Stimulated activated effector memory CD8-positive, alpha-beta T cell treated with anti-CD3 and anti-CD28 coated beads, Interleukin-12 subunit alpha, Interleukin-12 subunit beta, amount 100 ng/mL, for 72 hours (primary cell): ENCODE data around the gene FAM107B.
A peak's percentile ranks its signal among the peaks of the same experiment; 100 is the strongest.

Experiments
- ATAC-seq: fragments of 150-1000 bp; cut with Tn5 transposase; 2 replicates; pipeline ENCODE4 v1.10.0; 2021
- DNase-seq, 2 donors: peaks; one replicate each; pipeline ENCODE4 v3.0.0; 2021 to 2022; ENCODE audit warnings: low spot score in 2 of 2
- H3K27ac Mint-ChIP-seq: one replicate; pipeline ENCODE4 v1.8.0; 2022; ENCODE audit warnings: mild to moderate bottlenecking, mixed read lengths
- H3K36me3 Mint-ChIP-seq: one replicate; pipeline ENCODE4 v1.8.0; 2022; ENCODE audit warnings: mild to moderate bottlenecking, mixed read lengths
- H3K4me1 Mint-ChIP-seq: one replicate; pipeline ENCODE4 v1.8.0; 2022; ENCODE audit warnings: mixed read lengths
- H3K4me3 Mint-ChIP-seq: one replicate; pipeline ENCODE4 v1.8.0; 2022; ENCODE audit warnings: mild to moderate bottlenecking, mixed read lengths
- H3K9me3 Mint-ChIP-seq: one replicate; pipeline ENCODE4 v1.8.0; 2022; ENCODE audit warnings: mixed read lengths

The FAM107B gene

DNA sequence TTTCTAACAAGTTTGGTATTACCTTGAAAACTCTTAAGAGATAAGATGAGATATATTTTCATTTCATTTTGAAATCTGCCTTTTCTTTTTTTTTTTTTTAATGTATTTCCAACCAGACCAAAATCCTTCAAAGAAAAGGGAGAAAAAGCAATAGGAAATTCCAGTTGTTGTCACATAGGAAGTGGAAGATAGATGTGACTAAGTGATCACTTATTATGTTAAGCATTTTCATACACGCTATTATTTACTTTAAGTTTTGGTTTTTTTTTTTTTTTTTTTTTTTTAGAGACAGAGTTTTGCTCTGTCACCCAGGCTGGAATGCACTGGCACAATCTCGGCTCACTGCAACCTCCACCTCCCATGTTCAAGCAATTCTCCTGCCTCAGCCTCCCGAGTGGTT is 246.8 kb downstream of the FAM107B start:
- peaks cover 65% of the 10 kb centered on the region for H3K4me1 Mint-ChIP-seq
- ATAC-seq: no peak

DNA sequence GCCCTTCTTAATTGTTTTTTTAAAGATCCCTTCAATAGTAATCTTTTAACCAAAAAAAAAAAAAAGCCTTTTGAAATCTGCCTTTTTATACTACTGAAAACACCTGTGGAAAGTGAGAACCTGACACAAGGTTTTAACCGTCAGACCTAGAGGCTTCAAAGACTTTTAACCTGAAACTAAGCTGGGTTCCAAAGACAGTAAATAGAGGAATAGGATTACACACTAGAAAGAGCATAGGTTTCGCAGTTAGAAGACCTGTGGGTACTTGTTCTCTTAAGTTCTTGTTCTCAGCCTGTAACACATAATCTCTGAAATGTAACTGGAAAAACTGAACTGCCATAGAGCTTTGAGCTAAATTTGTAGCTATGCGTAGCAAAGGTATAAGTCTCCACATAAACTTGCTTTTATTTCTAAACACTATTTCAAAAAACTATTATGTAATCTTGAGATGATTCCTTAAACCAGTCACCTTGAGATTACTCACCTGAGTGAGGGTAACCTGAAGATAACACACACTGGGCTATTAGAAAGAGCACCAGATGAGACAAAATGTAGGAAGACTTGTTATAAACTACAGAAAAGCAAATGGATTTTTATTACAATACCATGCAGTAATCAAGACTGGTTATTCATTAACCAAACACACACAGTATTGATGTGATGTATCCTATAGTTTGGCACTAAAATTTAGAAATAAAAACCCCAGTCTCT is 247.4 kb downstream of the FAM107B start:
- Mint-ChIP-seq H3K4me3 (no peak overlapping the region), H3K4me1 (peaks cover 58% of the 10 kb centered on the region), H3K36me3 (peaks cover 89% of the 10 kb centered on the region), H3K27ac (no peak overlapping the region), H3K9me3 (no peaks in the 10 kb centered on the region)
- ATAC-seq (no peak), DNase-seq (no peak)

More for the DNA sequence above, 246.8 kb downstream of the FAM107B start:
- no peaks in the 10 kb centered on the region for H3K9me3 Mint-ChIP-seq
- DNase-seq: no peak
- H3K4me3 Mint-ChIP-seq: no peak overlapping the region
- H3K36me3 Mint-ChIP-seq: peaks cover 90% of the 10 kb centered on the region
- peak overlapping the region; percentile 79 for H3K27ac Mint-ChIP-seq

GRCh38 chr10:14526326-14526725 is 248.4 kb downstream of the FAM107B start:
- ATAC-seq (no peak), DNase-seq (no peak)
- Mint-ChIP-seq H3K36me3 (peaks cover 95% of the 10 kb centered on the region), H3K27ac (no peak overlapping the region), H3K9me3 (no peaks in the 10 kb centered on the region), H3K4me1 (peaks cover 57% of the 10 kb centered on the region), H3K4me3 (no peak overlapping the region)

DNA sequence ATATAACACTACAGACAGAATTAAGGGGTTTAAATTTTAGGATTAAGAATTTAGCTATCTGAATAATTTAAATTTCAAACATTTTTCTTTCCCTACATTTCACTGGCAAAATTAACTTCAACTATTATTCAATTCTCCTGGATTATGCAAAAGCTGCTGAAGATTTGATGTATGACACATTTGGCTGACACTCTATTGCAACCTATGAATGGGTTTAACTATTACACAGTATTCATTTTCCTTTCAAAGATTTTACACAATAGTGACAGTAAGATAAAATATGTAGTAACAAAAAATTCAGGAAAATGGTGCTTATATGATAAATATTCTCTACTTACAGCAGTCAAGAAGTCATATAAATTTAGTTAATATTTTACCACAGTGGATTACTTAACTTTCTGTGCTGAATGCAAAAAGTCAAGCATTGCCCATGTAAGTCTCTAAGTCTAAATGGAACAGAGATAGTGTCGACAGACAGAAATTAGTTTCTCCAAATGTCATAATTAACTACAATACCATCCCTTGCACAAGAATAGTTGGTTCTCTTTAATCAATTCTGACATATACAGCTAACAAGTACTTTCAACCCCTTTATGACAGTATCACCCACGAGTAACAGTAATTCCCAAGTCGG is 249.9 kb downstream of the FAM107B start:
- Mint-ChIP-seq H3K4me1 (peaks cover 42% of the 10 kb centered on the region), H3K4me3 (no peak overlapping the region), H3K9me3 (no peaks in the 10 kb centered on the region), H3K36me3 (peaks cover 95% of the 10 kb centered on the region), H3K27ac (no peak overlapping the region)
- ATAC-seq (no peak), DNase-seq (no peak)

DNA sequence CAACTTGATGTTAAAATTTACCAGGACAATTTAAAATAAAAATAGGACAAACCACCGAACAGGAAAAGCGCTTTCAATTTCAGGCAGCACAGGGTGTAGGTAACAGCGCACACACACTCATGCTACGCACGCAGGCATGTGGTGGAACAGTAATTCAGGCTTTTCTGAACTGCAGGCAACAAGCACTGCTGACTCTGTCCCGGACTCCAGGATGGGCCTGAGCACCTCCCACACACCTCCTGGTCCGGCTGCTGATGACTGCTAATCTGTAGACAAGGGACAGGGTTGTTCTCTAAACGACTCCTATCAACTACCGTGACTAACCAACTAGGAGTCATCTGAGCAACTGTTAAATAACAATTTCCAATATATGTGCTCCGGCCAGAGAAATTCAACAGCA is 251.4 kb downstream of the FAM107B start:
- DNase-seq (peak in 1 of 2 donors; percentile 45), ATAC-seq (peak; percentile 62)
- H3K36me3 Mint-ChIP-seq: peaks cover 95% of the 10 kb centered on the region
- peak overlapping the region; percentile 50 for H3K27ac Mint-ChIP-seq
- peak overlapping the region; percentile 41 for H3K4me3 Mint-ChIP-seq
- H3K4me1 Mint-ChIP-seq: peaks cover 27% of the 10 kb centered on the region
- no peaks in the 10 kb centered on the region for H3K9me3 Mint-ChIP-seq

DNA sequence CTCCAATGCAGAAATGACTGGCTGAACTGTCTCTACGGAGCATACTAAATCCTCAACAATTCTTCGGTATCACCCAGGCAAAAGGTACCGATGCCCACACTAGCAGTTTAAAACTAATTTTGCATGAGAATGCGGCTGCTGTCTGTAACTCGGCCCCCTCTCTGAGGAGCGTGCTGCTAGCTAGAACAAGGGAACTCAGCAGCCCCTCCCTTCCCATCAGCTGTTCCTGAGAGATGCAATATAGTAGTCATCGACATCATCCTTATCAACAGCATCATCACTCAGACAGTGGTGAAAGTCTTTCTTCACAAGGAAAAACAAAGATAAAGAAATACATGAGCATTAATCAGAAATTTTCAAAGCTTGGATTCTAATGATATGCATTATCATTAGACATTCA is 254.9 kb downstream of the FAM107B start:
- peaks cover 18% of the 10 kb centered on the region for H3K4me1 Mint-ChIP-seq
- no peak for ATAC-seq
- H3K9me3 Mint-ChIP-seq: no peaks in the 10 kb centered on the region
- H3K4me3 Mint-ChIP-seq: no peak overlapping the region
- peak in 1 of 2 donors; percentile 36 for DNase-seq
- peaks cover 87% of the 10 kb centered on the region for H3K36me3 Mint-ChIP-seq
- H3K27ac Mint-ChIP-seq: no peak overlapping the region

GRCh38 chr10:14518149-14518548 is 256.5 kb downstream of the FAM107B start:
- DNase-seq: no peak
- Mint-ChIP-seq H3K36me3 (peaks cover 72% of the 10 kb centered on the region), H3K9me3 (no peaks in the 10 kb centered on the region)

GRCh38 chr10:14513123-14513522 is 261.6 kb downstream of the FAM107B start:
- Mint-ChIP-seq H3K4me1 (peaks cover 6% of the 10 kb centered on the region), H3K27ac (no peak overlapping the region), H3K9me3 (no peaks in the 10 kb centered on the region), H3K4me3 (no peak overlapping the region), H3K36me3 (peaks cover 65% of the 10 kb centered on the region)
- DNase-seq (no peak), ATAC-seq (no peak)

More at GRCh38 chr10:14518149-14518548, 256.5 kb downstream of the FAM107B start:
- Mint-ChIP-seq H3K4me1 (peaks cover 8% of the 10 kb centered on the region), H3K4me3 (no peak overlapping the region), H3K27ac (no peak overlapping the region)
- no peak for ATAC-seq

DNA sequence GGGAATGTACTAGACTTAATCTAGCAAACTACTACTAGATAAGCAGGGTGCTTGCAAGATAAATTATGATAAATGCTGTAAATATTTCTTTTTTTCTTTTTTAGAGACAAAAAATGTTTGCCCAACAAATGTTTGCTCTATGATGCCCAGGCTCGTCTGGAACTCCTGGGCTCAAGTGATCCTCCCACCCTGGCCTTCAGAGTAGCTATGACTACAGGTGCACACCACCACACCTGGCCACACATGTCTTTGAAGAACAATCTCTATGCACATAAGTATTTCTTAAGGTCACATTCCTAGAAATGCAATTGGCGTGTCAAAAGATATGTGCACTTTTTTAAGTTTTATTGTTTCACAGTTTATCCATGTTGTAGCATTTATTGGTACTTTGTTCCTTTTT is 264.4 kb downstream of the FAM107B start:
- ATAC-seq (no peak), DNase-seq (no peak)
- H3K4me1 Mint-ChIP-seq: peaks cover 24% of the 10 kb centered on the region
- H3K36me3 Mint-ChIP-seq: peaks cover 51% of the 10 kb centered on the region
- H3K4me3 Mint-ChIP-seq: no peak overlapping the region
- no peaks in the 10 kb centered on the region for H3K9me3 Mint-ChIP-seq
- no peak overlapping the region for H3K27ac Mint-ChIP-seq

- Mint-ChIP-seq H3K36me3 (peaks cover 51% of the 10 kb centered on the region), H3K9me3 (no peaks in the 10 kb centered on the region), H3K27ac (no peak overlapping the region), H3K4me1 (peaks cover 24% of the 10 kb centered on the region), H3K4me3 (no peak overlapping the region)
- DNase-seq (no peak), ATAC-seq (no peak)
These were observed 266.0 kb downstream of the FAM107B start for GRCh38 chr10:14508725-14509124.

GRCh38 chr10:14507781-14508180 is 266.9 kb downstream of the FAM107B start:
- Mint-ChIP-seq H3K4me1 (peaks cover 24% of the 10 kb centered on the region), H3K4me3 (no peak overlapping the region), H3K9me3 (no peaks in the 10 kb centered on the region), H3K36me3 (peaks cover 46% of the 10 kb centered on the region), H3K27ac (peak overlapping the region; percentile 9)
- no peak for ATAC-seq
- no peak for DNase-seq

- Mint-ChIP-seq H3K4me1 (peaks cover 24% of the 10 kb centered on the region), H3K4me3 (no peak overlapping the region), H3K27ac (peak overlapping the region; percentile 9), H3K9me3 (no peaks in the 10 kb centered on the region), H3K36me3 (peaks cover 40% of the 10 kb centered on the region)
- no peak for DNase-seq
- ATAC-seq: peak; percentile 60
These were observed 267.5 kb downstream of the FAM107B start for GRCh38 chr10:14507176-14507575.

- Mint-ChIP-seq H3K9me3 (no peaks in the 10 kb centered on the region), H3K4me1 (peaks cover 12% of the 10 kb centered on the region), H3K36me3 (peaks cover 10% of the 10 kb centered on the region), H3K27ac (peak overlapping the region; percentile 33), H3K4me3 (no peak overlapping the region)
- ATAC-seq (no peak), DNase-seq (no peak)
These were observed 272.3 kb downstream of the FAM107B start for GRCh38 chr10:14502431-14502830.

- H3K9me3 Mint-ChIP-seq: no peaks in the 10 kb centered on the region
- ATAC-seq (peak; percentile 39), DNase-seq (no peak)
- H3K36me3 Mint-ChIP-seq: peaks cover 4% of the 10 kb centered on the region
- no peak overlapping the region for H3K27ac Mint-ChIP-seq
- no peaks in the 10 kb centered on the region for H3K4me1 Mint-ChIP-seq
- no peak overlapping the region for H3K4me3 Mint-ChIP-seq
These were observed 274.4 kb downstream of the FAM107B start for GRCh38 chr10:14500172-14500765.

DNA sequence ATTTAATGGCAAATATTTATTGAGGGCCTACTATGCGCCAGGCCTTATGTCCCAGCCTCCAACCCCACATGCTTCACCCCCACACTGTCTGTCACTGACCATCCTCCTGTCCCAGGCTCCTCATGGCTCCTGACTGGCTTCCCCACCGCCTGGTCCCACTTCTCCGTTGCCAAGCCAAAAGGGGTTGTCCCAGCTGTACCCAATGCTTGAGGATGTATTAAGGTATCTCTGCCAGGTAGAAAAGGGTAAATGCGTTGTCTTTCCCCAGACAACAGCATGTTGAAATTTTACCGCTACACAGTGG is 275.1 kb downstream of the FAM107B start:
- no peak overlapping the region for H3K27ac Mint-ChIP-seq
- no peak for ATAC-seq
- H3K4me1 Mint-ChIP-seq: no peaks in the 10 kb centered on the region
- H3K9me3 Mint-ChIP-seq: no peaks in the 10 kb centered on the region
- DNase-seq: no peak
- peaks cover 4% of the 10 kb centered on the region for H3K36me3 Mint-ChIP-seq
- H3K4me3 Mint-ChIP-seq: no peak overlapping the region

DNA sequence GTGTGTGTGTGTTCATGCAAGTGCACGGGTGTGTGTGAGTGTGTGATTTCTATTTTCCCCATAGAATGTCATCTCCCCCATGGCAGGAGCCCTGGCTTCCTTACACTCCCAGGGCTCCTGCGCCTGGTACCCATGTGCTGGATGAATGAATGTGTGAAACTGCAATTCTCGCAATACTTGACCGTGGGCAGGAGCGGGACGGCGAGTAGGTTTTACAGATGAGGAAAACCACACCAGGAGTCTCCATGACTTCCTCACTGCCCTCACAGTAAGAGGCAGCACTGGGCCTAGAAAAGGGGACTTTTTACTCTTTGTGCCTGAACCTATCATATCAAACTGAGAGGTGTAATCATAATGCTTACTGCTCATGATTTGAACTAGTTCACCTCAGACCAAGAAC is 276.4 kb downstream of the FAM107B start:
- Mint-ChIP-seq H3K4me1 (no peaks in the 10 kb centered on the region), H3K4me3 (no peak overlapping the region), H3K36me3 (peaks cover 4% of the 10 kb centered on the region), H3K27ac (no peak overlapping the region), H3K9me3 (no peaks in the 10 kb centered on the region)
- ATAC-seq: no peak
- DNase-seq: no peak
